ENCODE data around the gene FITM1.

Gene FITM1

DNA sequence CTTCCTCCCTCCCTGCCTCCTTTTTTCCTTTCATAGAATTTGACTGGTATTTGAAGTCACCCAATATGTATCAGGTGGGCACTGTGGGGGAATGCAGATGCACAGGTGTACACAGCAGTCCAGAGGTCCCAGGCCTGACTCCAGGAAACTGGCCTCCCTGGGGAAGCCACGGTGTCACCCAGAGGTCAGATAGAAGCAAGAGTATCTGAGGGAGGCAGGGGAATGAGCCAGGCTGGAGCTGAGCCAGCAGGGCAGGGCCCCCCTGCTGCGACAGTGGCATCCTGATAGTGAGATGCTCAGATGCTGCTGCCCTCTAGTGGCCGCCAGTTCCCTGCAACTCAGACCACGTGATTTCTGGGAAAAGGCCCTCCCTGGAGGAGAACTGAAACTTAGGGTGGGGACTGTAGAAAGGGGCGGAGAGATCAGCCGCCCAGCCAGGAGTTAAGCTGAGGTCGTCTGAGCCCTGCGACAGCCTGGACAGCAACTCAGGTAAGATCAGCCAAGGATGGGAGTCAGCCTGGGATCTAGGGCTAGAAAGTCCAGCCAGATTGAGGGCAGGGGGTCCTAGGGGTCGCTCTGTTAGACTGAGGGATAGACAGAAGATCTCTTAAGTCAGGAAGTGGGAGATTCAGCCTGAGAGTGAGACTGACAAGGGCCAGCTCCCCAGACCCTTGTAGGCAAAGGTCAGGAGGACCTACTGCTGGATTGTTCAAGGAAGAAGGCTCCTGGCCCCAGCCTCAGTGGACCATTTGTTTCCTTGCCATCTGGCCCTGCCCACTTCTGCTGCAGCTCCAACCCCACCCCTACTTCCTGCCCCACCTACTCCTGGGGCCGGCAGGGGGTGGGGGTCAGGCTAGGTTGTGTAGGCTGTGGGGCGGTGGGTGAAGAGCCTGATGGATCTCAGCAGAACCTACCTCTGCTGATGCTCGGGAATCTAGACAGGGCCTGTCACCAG, 30.7 kb downstream of the FITM1 start, which contains the start of gene IRF9:
Gene IRF9, plus strand, starts transcription at position 416 of the 955 bp plus-strand sequence. CDS start 880 bp downstream, outside the sequence.
- DNase-seq (ENCODE audit: low read depth in 2 of 2), result peak; percentile 93 to 100

- DNase-seq (ENCODE audit: low read depth in 2 of 2), result no peak
Observed at GRCh38 chr14:24162093-24162492, 31.6 kb downstream of the FITM1 start.

GRCh38 chr14:24164518-24164991, 34.1 kb downstream of the FITM1 start:
- no peak for DNase-seq (ENCODE audit: low read depth in 2 of 2)

DNA sequence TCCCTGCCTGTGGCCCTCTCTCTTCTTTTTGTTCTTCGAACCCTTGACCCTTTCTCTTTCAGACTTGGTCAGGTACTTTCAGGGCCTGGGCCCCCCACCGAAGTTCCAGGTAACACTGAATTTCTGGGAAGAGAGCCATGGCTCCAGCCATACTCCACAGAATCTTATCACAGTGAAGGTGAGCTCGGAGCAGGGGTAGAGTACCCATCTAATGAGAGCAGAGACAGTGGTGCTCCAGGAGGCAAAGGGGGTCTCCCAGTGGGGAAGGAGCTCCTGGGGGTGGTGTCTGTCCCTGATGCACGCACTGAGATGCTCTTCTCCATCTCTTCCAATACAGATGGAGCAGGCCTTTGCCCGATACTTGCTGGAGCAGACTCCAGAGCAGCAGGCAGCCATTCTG, 35.3 kb downstream of the FITM1 start:
- DNase-seq (ENCODE audit: low read depth in 2 of 2), result no peak

DNA sequence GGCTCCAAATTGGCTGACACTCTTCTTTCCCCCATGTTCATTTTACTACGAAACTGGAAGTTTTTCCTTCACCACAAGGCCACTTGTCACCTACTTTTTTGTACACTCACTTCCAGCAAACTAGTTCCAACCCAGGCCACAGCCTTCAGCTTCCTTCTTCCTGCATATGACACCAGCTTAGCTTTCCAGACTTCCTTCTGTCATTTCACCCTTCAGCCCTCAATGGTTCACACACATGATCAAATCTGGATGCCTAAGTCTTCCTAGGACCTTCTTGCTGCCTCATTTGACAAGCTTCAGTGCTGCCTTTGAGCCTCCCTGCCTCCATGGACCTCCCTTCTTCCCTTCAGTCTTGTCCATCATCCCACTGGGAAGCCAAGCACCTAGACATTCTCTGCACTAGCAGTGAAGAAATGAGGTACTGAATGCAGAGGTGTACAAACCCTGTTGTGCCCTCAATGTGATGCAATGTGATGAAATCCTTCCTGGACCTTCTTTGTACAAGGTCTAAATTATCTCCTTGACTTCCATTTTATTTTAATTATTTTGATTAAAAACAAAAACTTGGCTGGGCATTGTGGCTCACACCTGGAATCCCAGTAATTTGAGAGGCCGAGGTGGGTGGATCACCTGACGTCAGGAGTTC, 37.1 kb downstream of the FITM1 start:
- no peak for DNase-seq (ENCODE audit: low read depth in 2 of 2)

DNA sequence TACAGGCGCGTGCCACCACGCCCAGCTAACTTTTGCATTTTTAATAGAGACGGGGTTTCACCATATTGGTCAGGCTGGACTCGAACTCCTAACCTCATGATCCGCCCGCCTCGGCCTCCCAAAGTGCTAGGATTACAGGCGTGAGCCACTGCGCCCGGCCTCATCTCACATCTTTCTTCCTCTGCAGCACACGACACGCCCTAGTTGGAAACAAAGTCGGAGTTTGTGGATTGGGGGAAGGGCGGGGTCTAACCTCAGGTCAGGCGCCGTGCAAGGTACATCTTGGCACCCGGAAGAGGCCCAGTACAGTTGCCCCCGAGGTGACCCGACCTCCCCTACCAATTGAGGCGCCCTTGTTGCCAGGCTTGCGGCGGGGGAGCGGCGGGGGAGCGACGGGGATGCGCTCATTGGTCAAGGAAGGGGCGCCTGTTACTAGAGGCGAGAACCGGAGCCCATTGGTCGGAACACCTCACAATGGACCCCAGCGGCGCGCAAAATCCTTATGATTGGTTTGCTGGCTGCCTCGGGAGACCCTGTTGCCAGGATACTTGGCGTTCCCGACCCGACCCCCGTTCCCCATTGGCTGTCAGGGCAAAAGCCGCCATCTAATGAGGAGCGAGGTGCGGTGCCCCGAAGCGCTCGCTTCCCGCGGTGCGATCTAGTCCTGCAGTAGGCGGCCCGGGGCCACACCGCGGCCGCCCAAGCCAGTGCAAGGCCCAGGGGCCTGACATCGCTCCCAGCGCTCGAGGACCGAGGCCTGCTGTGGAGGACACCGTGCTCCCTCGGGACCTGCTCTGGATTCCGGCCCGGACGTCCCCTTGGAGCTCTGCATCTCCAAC, 41.2 kb downstream of the FITM1 start, which contains the start of gene REC8:
Gene REC8, plus strand, starts transcription at position 659 of the 839 bp plus-strand sequence. CDS start 473 bp downstream, outside the sequence.
- DNase-seq (ENCODE audit: low read depth in 2 of 2), result peak in 1 of 2 donors; percentile 46

DNA sequence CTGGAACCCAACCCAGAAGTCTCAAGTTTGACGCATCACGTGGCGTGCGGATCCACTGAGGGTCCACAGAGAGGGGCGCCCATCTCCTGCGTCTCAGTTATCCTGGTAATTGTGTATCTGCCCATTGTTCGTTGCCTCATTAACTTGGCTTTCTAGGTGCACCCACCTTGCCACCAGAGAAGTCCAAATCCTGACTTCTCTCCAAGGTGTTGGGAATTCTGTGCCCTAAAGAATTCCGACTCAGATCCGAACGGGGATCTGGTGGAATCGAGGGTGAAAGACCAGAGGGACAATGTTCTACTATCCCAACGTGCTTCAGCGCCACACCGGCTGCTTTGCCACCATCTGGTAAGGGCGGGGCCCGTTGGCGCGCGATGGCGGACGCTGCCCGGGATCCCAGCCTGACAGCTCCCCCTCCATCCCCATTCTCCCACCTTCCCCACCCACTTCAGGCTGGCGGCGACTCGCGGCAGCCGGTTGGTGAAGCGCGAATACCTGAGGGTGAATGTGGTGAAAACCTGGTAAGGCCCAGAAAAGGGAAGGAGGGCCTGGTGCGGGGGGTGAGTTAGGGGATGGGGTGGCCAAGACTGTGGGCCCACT, 41.9 kb downstream of the FITM1 start:
- no peak for DNase-seq (ENCODE audit: low read depth in 2 of 2)

GRCh38 chr14:24172871-24173281, 42.4 kb downstream of the FITM1 start:
- no peak for DNase-seq (ENCODE audit: low read depth in 2 of 2)

DNA sequence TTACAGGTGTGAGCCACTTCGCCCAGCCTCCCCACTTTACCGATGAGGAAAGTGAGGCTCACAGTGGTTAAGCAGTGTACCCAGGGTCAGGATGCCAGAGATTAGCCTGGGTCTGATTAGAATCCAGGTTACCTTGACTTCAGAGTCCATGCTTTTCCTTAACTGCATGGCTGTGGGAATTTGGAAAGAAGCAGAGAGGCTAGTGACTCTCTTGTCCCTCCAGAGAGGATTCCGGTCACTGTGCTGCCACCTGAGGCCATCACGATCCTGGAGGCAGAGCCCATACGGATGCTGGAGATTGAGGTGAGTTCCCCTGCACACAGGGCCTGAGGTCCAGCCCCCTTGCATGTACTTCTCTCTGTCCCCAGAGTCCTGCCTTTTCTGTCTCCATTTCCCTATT, 46.1 kb downstream of the FITM1 start:
- DNase-seq (ENCODE audit: low read depth in 2 of 2), result no peak

DNA sequence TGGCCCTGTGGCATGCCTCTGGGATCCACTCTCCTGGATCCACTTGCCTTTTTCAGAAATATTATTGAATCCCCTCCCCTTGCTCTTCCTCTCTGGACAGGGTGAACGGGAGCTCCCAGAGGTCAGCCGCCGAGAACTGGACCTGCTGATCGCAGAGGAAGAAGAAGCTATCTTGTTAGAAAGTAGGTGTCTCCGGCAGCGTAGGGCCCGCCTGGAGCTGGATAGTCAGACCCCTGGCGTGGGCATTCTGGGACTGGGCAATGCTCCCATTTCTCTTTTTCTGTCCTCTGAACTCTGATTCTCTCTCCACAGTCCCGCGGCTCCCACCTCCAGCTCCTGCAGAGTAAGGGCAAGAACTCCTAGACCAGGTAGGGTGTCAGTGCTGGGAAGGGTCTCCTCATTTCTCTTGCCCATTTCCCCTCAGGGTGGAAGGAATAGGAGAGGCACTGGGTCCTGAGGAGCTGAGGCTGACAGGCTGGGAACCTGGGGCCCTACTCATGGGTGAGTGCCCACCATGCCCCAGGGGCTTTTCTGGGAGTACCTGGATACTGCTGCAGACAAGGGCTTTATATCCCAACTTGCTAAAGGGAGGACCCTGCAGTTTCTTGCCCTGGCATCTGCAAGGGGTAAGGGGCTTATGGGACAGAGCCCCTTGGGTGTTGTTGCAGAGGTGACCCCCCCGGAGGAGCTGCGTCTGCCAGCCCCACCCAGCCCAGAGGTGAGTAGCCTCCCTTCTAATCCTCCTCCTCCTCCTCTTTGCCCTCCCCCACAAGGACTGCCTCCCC, 46.8 kb downstream of the FITM1 start:
- no peak for DNase-seq (ENCODE audit: low read depth in 2 of 2)

DNA sequence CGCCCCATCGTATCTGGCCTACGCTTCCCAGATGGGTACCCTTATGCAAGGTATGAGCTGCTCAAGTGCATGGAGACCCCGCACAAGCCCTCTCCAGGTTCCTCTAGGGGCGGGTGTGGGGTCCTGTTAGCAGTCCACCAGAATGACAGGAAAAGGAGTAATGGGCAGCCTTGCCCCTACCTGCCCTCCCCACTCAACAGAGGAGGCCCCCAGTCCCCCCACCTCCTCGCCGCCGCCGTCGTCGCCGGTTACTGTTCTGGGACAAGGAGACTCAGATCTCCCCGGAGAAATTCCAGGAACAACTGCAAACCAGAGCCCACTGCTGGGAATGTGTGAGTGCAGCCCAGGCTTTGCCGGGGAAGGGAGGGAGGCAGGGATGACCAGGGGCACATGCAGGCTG, 47.4 kb downstream of the FITM1 start:
- no peak for DNase-seq (ENCODE audit: low read depth in 2 of 2)

DNA sequence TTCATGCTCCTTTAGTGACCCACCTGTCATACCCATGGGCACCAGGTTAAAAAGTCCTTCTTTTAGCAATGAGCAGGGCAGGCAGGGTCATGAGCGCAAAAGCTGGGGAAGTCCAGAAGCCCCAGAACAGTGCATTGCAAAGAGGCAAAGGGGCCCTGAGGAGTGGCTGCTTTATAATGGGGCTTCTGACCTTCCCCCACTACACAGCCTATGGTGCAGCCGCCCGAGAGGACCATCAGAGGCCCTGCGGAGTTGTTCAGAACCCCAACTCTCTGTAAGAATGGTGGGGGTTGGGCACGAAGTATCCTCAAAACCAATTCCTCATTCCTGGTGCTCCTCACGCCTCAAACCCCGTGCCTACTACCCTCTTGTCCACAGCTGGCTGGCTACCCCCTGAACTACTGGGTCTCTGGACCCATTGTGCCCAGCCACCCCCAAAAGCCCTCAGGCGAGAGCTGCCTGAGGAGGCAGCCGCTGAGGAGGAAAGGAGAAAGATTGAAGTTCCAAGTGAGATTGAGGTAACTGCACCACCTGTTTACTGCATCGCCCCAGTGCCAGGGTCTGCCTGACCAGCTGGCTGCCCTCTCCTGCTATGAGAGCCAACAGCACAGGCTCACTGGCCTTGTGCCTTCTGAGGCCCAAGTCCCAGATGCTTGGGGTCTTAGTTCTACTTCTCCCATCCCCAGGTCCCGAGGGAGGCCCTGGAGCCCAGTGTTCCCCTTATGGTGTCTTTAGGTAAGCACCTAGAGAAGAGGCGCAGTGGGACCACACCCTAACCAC, 48.1 kb downstream of the FITM1 start:
- DNase-seq (ENCODE audit: low read depth in 2 of 2), result no peak

- no peak for DNase-seq (ENCODE audit: low read depth in 2 of 2)
Observed at GRCh38 chr14:24179294-24179960, 49.0 kb downstream of the FITM1 start.

DNA sequence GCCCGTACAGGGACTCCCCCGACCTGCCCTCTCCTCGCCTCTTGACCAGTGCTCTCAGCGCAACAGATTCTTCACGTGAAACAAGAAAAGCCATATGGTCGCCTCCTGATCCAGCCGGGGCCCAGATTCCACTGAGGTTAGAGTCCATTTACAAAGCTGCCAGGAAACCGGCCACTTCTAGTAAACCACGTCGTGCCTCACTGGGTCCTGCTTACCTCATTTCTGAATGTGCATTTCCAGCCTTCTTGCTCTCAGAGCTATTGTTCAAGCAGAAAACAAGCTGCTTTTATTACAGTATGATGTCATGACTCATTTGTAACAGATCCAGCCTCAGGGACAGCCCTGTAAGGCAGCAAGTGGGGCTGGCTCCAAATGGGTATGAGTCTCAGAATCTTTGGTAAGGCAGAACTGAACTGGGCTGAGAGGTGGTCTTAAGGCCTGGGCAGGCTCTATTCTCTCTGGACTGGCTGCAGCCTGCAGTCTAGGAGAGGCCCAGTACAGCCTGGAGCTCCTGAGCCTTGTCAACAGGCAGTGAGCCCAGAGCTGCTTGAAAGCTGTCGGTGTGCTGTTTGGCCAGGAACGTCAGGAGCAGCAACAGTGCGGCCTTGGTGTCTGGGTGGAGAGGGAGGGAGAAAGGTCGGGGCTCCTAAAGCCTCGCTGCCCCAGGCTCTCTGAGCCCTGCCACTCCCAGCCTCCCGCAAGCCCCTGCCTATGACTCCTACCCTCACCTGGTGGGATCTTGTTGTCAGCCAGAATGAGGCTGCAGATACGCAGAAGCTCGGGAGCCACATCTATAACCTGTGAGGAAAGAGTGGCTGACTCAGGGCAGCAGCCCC, 49.7 kb downstream of the FITM1 start:
- DNase-seq (ENCODE audit: low read depth in 2 of 2), result no peak

DNA sequence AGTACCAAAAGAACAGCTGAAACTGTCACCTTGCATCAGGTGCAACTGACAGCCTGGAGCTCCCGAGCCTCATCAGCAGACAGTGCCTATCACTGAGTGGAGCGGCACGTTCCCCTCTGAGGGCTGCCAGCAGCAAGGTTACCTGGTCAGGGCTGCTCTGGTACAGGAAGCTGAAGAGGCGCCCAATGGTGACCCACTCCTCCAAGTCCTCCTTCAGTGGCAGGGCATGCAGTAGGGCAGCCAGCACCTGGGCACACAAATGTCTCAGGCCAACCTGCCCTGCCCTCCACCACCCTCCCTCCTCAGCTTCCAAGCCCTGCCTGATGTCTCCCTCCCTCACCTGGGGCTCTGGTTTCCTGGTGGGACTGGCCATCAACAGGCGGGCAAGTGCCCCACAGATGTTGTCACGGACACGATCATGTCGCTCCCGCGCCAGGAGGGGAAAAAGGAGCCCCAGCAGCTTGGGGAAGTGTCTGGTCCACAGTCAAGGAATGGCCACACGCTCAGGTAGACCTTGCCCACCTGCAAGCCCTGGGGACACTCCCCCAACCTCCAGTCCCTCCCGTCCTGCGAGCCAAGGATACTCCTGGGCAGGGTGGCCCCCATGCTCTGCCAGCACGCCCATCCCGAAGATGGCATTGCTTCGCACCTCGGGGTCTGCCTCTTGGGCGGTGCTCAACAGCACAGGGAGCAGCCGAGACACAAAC, 51.1 kb downstream of the FITM1 start:
- DNase-seq (ENCODE audit: low read depth in 2 of 2), result no peak
